HG02970 (cell line): ENCODE results near the gene B3GNT5.

Experiments used
- ATAC-seq: cut with Tn5 transposase; IDR thresholded peaks from one replicate; pipeline ENCODE4 v1.9.1; 2021; ENCODE audit warnings: mild to moderate bottlenecking, moderate library complexity, moderate number of reproducible peaks; ENCODE audit not compliant: unreplicated experiment, low FRiP score

The B3GNT5 gene

DNA sequence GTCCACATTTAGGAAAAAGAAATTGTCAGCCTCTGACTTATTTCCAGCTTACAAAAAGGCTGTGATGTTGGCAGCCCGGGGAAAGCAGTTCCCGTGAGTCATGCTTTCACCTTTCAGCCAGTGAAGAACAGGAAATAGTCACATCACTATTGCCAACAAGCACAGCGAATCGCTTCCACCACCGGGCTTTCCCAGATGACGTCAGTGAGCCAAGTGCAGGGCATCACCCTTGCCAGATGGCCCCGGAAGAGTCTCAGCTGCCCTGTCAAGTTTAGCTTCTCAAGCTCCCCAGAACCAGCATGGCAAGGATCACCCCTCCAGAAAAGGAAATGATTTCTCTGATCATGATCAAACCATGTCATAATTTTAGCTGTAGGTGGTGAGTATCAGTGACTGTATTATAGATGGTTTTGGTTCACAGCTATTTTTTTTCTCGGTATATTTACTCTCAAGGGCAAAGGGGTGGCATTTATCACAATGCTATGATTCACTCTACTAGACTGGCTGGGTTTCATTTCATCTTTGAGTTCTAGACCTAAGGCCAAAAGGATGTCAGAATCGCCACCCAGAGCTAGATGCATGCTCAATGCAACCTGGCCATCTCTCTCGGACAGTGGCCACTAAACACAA, 32.9 kb downstream of the B3GNT5 start:
- ATAC-seq: peak; percentile 76

- no peak for ATAC-seq
These were observed 34.4 kb downstream of the B3GNT5 start for GRCh38 chr3:183287301-183287971.

- no peak for ATAC-seq
These were observed 35.1 kb downstream of the B3GNT5 start for GRCh38 chr3:183288117-183288516.

GRCh38 chr3:183290216-183290615, 37.2 kb downstream of the B3GNT5 start:
- ATAC-seq: no peak

DNA sequence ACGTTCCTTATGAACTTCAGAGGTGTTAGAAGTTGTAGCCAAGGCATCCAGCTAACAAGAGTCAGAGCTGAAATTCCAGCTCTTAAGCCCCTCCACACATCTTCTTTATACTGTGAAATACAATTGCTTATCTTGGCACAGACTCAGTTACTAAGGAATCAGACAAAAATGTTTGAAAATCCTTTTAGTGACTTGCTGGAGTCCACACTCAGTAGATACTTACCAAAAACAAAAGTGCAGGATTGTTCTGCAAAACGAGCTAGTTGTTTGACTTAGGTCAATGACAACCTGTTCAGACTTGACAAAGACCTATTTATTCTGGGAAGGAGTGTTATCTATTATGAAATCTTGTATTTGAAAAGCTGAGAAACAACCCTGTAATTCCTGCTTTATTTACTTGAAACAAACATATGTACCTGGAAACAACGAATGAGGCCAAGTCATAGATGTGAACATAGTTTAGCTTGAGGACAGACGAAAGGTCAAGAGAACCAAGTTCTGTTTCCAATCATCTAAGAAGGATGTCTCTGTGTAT, 38.5 kb downstream of the B3GNT5 start:
- no peak for ATAC-seq

DNA sequence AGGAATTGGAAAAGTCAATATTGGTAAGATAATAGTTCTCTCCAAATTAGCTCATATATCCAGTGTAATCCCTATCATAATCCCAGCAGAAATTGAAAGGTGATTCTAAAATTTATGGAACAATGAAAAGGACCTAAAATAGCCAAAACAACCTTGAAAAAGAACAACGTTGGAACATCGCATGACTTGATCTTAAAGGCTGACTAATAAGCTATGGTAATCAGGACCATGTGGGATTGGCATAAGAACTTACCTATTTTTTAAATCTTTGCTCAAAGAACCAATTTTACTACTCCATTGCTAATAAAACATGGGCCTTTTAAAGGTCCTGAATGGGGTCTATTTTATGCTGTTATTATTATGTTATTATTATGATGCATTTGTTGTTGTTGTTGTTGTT, 40.9 kb downstream of the B3GNT5 start:
- ATAC-seq: no peak

DNA sequence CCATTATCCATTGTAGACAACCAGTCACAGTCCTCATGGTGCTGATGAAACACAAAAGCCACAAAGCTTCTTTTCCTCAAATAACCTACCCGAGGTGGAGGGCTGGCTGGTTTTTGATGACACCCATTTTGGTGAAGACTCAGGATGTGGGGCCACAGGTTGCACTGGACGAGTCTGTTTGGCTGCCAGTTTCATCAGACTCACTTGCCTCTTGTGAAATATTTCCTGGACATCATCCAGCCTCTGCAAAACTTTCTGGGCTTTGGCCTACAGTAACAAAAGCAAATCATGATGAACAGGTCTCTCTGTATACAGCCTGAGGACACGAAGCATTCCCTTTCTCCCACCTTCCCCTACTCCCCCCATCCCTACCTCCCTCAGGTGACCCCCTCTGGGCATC, 42.2 kb downstream of the B3GNT5 start:
- ATAC-seq: no peak

- no peak for ATAC-seq
These were observed 43.9 kb downstream of the B3GNT5 start for GRCh38 chr3:183296944-183297343.

DNA sequence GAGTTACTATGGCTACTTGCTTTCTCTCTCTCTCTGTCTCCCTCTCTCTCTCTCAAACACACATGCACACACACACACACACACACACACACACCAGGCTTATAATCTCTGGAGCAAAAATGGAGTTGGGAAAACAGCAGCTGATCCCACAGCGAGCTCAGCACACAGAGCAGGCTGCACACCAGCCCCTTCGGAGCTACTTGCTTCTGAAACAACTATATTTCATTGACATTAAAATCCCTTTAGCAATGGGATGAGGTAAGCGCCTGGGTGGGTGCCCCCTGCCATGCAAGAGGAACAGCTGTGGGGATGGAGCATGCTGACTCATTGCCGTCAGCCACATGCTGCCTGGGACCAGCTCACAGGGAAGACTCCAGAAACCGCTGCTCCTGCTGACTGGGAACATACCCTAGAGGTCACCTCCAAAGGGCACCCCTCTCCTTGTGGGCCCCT, 45.7 kb downstream of the B3GNT5 start:
- ATAC-seq: no peak

DNA sequence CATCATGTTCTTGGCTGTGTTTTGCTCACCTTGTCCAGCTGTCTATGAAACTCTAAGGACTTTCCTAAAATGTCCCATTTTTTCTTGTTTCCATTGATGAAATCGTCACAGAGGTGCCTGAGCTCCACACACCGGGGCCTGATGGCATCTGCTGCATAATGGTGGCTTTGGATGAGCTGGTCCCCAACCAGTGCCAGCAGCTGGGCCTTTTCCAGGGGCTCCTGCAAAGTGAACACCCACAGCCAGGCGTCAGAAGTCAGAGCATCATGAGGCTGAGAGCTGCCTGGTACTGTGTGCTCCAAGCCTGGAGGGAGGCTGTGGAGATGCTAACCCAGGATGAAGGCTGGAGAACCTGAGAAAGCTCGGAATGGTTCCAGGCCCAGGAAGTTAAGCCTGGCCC, 46.9 kb downstream of the B3GNT5 start:
- no peak for ATAC-seq

DNA sequence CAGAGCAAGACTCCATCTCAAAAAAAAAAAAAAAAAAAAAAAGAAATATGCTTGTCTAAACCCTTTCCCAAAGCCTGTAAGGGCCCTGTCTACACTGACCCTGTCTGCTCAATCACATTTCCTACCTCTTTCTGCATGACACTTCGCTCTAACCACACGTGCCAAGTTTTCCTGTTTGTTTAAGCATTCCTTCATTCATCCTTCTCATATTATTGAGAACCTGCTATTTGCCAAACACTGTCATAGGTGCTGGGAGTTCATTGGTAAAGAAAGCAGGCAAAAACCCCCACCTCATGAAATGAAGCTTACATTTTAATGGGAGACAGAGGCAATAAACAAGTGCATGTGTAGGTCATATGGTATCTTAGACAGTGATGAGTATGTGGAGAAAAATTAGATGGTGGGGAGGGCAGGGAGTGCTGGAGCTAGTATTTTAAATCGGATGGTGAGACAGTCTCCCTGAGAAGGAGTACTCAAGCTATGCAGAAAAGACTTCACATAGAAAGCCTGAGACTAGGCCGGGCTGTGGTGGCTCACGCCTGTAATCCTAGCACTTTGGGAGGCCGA, 48.0 kb downstream of the B3GNT5 start:
- no peak for ATAC-seq

DNA sequence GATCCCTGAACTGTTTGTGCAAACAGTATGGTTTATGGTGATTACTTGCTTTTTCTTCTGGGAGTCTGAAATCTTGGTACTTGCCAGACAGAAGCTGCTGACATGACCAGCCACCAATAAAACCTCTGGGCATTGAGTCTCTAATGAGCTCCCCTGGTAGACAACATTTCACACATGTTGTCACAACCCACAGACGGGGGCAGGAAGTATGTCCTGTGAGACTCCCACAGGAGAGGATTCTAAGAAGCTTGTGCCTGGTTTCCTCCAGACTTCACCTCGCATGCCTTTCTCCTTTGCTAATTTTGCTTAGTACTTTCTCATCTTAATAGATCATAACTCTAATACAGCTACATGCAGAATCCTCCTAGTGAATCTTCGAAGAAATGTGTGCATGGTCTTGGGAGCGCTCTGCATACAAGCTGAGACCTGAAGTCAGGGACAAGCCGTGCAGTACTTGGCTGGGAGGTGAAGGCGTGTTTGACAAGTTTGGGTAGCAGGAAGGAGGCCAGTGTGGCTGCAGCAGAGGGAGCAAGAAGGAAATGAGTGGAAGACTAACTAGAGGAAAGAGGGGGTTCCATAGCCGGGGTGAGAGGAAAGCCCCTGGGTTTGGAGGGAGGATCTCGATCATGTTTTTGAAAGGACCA, 49.0 kb downstream of the B3GNT5 start:
- no peak for ATAC-seq

GRCh38 chr3:183303690-183304089, 50.6 kb downstream of the B3GNT5 start:
- no peak for ATAC-seq

- no peak for ATAC-seq
These were observed 54.0 kb downstream of the B3GNT5 start for GRCh38 chr3:183306798-183307671.

- no peak for ATAC-seq
These were observed 54.7 kb downstream of the B3GNT5 start for GRCh38 chr3:183307749-183308148.

DNA sequence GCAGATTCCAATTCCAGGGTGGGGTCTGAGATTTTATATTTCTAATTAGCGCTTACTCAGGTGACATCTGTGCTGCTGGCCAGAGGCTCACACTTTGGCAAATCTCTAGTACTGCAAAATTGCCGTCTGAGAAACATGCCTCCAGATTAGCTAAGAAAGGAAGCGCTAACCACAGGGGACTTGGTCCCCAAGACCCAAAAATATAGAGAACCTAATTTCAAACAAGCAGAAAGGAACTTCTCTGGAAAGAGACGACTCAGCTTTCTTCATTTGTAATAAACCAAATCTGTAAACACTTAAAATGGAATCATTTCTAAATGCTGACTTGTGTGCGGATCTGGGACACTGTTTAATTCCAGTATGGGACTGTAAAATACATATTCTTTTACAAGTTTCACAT, 55.7 kb downstream of the B3GNT5 start:
- ATAC-seq: no peak

DNA sequence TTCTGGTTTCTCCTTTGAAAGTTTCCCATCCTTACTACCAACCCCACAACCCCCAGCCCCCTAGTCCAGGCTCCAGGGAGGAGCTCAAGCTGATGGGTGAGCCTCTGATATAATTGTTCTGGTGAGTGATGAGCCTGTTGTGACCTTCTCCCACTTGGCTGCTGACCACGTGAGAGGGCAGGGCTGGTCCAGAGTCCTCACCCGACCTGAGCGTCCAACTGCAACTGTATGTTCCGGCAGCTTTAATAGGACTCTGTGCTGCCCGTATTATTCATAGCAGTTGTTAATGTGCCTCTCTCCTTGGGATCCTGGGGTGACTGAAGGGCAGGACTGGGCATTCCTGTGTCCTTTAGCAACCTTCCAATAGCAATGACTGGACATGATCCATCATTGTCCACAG, 56.2 kb downstream of the B3GNT5 start:
- ATAC-seq: no peak

DNA sequence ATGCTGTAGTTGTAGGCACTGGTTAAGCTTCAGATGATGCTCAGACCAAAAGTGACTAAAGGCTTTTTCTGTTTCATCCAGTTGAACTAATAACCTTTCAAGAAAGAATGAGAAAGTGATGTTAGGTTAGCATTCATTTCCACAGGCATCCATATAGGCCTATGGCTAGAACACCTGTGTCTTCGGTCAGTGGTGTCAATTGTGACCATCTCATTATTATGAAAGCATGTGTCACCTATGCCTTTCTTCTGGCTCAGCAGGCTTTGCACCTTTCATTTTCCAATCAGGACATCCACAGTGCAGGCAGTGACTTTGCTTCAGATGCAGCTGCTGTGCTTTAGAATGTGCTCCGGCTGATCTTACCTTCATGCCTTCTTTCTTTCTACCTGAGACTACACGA, 57.9 kb downstream of the B3GNT5 start:
- ATAC-seq: no peak

DNA sequence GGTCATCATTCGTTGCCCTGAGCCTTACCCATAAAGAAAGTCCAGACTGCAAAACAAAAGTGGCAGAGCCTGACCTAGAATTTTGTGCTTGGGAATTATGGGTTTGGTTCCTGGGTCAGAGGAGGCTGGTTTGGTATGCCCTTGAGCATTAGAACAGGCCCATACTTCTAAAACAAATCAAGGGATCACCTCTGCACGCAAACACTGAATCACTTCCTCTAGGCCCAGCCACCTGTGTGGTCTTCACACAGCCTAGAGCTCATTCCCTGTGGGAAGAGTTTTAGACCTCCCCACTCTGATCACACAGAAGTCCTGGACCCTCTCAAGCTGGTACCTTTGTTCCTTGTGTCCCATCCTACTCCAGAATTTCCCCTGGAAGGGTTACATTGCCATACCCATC, 59.4 kb downstream of the B3GNT5 start:
- no peak for ATAC-seq

- no peak for ATAC-seq
These were observed 60.3 kb downstream of the B3GNT5 start for GRCh38 chr3:183313351-183313750.
